Left kidney (tissue), 2 donors: Measurements from ENCODE around the gene ZBTB46. TPM values are rescaled to one million over a fixed set of nuclear protein-coding genes. Genes with fewer than 3 reads are reported as not detected.

Experiments
- DNase-seq: peaks from one replicate; pipeline ENCODE4 v3.0.0-alpha.2; 2013
- polyA plus RNA-seq: library from polyadenylated mRNA; unstranded; fragments of 120-200 nt; gene quantifications from one replicate; pipeline ENCODE4 v1.2.1, GENCODE V29; 2013; ENCODE audit not compliant: insufficient read length

Gene ZBTB46
- polyA plus RNA-seq, 1 donor = 16.7 TPM

DNA sequence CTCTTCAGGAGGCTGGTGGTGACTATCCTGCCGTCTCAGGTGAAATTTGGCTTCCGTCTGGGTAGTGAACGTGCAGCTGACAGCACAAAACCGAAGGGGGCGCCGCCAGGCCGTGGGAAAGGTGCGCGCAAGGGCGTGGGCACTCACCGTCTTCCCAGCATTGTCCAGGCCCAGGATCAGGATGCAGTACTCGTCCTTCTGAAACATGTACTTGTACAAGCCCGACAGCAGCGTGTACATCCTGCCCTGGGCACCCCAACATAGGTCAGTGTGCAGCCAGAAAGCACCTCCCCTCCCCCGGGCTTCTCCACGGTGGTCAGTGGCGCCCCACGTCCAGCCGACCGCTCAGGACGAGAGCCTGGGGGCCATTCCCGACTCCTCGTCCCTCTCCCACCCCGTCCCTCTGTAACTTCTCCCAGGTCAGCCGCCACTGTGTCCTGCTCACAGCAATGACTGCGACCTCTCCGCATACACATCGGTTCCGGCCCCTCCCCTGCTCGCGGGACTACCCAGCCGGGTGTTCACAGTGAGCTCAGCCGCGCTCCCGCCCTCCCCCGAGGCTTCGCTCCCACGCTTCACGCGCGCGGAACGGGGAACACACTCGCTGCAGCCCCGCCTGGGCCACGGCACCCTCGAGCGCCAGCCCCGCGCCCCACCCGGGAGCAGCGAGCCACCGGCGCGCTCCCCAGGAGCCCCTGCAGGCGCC is 124.1 kb downstream of the ZBTB46 start:
- no peak for DNase-seq

DNA sequence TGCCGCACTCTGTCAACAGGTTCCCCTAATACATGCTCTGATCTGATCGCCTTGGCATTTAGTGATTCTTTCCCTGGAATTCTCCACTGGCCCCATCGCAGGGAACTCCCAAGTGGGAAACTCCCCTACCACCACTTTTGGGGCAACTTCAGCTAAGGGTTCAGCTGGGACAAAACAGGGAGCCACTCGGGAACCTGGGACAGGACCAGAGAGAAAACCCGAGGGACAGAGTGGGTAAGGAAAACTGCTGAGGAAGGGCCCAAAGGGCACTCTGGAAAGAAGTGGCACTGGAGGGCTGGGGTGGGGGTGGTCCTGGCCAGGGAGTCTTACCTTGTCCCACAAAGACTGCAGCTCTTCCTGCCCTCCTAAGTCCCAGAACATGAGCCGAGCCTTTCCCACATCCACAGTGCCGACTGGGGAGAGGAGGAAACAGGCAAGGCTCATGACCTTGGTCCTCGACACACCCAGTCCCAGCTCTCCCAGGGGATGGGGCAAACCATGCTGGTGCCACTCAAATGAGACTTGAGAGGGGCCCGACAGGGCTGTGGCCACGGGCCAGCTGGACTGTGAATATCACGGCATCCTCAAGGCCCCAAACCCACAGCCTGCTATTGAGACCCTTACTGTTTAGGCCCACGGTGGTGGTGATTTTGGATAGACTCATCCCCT is 124.9 kb downstream of the ZBTB46 start:
- DNase-seq = no peak

DNA sequence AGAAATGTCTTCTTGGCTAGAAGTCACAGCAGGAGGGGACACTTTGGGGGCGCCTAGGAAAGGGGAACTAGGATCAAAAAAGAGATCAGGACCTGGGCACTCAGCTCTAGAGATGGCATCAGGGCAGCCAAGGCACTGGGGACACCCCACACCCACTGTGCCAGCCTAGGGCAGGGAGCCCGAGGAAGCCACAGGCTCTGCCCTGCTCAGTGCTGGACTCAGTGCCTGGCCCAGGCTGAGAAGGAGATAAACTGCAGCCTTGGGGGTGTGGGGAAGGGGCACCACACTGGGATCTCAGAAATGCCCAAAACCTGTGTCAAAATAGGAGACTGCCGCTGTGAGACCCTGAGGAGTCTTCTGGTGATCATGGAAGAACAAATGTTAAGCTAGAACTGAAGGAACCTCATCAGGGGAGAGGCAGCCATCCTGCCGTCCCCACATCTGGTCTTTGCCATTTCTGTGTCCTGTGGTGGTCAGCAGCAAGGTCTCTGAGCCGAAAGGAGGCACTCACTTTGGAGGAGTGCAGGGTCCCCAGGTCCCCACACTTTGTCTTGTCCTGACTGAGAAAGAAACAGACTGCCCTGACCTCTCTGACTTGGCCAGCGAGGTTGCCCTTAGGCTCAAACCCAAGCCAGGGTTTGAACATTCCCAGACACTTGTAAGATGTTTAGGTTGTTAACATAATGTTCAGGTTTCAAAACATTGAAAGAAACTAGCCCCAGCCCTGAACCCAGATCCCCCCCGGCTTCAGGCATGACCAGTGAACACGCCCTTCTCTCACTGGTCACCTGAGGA is 125.6 kb downstream of the ZBTB46 start:
- no peak for DNase-seq

DNA sequence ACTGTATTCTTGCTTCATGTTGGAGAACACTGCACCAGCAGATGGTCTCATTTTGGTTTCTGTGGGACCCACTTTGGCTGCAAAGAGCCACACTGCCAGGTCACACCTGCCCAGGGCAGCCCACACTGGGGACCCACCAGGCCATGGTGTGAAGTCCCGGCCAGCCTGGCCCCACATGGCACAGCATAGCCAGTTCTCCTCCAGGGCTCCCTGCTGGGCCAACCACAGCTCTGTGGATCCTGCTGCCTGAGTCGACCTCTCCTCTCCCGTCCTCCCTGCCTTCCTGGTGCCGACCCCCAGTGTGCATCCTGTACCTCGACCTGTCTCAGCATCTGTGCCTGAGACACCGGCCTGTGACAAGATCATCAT is 126.3 kb downstream of the ZBTB46 start:
- DNase-seq = no peak

DNA sequence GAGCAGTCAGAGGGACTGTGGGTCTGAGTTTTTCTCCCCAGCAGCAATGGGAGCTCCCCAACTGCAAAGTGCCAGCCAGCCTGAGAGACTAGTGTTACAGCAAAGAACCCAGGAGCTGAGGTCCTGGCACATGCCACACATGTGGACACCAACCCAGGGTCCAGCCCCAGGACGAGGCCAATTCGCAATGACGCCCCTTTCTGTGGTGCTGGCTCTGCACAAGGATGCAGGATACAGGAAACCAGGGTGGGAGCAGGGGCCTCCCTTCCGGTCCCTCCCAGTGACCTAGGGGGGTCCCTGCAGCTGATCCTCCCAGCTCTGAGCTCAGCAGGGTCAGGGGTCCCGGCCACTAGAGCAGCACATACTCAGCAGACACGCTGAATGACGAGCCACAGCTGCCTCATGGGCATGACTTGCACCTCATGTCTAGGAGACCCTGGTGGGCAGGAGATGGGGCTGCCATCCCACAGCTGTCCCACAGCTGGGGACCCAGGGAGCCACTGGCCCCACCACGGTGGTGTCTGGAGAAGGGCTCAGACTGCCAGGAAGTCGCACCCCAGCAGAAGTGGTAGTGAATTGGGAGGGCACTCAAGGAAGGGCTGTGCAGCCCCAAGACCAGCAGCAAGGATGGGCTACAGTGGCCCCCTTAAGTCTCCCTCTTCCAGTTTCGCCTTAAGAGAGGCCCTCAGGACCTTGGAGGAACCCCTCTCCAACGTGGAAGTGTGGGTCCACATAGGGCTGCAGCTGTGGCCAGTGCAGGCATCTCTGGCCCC is 126.9 kb downstream of the ZBTB46 start:
- DNase-seq = no peak

DNA sequence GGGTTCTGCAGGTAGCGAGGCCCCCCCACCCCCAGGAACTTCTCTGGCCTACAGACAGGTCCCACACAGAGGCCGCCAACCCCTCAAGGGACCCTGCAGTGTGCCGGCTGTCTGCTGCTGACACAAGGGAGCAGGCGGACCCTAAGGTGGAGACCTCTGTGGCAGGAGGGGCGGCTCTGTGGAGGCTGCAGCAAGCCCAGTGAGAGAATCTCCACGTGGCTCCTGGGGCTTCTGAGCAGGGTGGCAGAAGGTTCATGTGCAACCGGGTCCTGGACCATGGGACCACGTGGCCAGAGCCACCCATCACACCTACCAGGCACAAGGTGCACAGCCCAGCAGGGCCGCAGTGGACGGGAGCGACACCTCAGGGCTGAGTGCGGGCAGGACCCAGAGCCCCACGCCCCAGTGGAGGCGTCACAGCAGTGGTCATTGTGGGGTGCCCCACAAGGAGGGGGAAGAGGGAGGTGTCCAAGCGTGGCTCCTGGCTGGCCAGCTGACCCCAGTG is 127.5 kb downstream of the ZBTB46 start:
- DNase-seq = no peak

DNA sequence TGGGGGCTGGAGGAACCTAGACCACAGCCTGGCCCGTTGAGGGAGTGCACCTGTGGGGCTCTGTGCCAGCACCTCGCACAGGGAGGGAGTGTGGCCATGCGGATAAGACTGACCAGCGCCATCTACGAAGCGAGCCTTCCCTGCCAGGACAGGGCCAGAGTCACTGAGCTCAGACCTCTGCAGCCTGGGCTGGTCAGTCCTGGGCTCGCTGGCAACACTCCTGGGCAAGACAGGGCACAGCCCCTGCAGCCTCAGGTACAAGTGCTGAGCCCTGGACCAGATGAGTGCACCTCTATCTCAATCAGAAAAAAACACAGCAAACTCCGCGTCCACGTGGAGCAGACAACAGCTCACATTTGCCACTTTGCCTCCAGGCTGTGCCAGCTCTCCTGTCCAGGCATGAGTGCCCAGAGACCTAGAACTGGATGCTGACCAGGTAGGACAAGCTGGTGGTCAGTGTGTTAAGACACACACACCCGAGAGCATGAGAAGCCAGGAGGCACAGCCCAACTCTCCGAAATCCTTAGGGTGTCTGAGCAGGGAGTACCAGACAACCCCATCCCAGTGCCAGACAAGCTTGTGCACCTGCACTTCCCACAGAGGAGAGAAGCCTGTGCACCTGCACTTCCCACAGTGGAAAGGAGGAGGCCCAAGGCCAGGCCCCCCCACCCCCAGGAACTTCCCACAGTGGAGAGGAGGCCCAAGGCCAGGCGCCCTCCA is 128.2 kb downstream of the ZBTB46 start:
- DNase-seq = no peak

DNA sequence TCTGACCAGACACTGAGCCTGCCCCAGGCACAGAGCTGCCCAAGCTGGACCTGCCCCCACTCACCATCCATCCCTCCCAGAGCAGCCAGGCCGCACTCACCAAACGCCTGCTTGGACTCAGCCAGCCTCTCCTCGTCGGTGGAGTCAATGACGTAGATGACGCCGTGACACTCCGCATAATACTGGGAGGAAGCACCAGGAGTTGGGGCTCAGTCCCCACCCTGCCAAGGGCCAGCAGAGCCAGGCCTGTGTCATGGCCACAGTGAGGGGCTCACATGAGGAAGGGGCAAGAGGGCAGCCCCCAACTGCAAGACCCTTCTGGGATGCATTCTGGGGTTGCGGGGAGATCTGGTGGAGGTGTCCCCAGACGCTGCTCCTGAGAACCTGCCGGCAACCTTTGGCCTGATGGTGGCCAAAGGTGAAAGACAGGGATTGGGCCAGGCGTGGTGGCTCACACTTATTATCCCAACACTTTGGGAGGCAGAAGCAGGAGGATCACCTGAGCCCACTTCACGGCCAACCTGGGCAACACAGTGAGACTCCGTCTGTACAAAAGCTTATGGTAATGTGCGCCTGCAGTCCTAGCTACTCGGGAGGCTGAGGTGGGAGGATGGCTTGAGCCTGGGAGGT is 128.9 kb downstream of the ZBTB46 start:
- no peak for DNase-seq

DNA sequence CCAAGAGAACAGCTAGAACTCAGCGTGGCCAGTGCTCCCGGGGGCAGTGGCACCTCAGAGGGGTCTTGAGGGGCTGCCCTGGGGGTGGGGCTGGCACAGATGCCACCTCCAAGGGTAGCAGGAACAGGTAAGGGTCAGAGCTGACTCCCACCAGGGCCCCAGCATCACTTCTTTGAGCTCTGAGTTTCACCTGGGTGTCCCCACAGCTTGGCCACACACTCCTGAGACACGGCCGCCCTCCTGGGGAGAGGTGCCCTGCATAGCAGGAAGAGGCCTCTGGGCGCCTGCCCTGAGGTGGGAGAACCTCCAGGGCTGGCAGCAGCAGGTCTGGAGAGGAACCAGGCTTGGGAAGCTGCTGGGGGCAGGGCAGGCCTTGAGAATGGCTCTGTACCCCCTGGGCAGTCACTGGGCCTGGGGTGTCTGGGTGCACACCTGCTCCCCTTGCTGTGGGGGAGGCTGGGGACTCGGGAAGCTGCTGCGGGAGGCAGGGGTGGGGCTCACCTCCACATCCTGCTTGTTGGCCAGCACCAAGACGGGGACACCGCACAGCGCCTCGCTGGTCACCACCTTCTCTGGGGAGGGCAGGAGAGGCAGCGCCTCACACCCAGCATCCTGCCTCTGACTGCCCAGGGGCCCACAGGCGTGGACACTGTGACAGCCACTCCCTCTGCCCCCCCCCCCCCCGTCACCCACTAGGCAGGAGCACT is 129.6 kb downstream of the ZBTB46 start:
- DNase-seq = no peak

DNA sequence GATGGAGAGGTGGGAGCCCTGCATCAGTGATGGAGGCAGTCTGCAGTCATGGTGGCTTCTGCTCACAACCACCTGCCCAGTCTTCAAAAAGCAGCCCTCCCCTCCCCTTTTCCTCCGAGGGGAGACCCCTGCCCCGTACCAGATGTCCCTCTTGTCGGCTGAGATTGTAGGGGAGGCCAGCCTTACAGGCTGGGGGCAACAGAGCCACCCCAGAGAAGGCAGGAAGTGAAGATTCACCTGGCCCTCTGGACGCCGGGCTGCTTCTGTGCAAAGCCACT is 130.1 kb downstream of the ZBTB46 start:
- DNase-seq = no peak

DNA sequence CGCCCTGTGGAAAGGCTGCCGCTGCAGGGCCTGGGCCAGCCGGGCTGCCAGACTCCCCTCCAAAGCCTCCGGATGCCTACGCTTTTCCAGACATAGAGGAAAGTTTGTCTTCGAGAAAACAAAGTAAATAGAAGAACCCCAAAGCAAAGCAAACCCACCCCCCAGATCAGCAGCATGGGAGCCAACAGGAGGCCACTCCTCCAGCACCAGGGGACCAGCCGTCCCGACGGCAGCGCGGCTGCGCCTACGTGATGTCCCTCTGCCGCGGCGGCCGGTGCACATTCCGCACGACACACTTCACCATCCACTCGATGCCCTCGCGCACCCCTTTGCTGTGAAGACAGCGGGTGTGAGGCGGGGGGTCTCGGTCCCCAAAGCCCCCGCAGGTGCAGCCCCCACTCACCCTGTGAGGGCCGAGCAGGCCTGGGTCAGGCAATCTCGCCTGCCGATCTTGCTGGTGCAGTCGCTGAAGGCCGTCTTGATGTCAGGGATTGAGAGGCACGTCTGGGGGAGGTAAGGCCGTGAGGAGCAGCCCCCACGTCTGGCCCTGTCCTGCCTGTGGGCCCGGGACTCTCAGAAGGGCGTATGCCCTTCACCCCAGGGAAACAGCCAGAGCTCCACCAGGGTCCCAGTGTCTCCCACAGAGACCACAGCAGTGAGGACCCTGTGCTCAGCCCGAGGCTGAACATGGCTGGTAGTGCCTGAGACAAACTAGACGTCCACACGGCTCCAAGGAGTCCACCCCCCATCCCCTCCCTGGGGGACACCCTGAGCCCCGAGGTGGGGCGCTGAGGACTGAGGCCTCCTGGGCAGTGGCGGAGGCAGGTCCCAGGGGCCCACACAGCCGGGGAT is 130.6 kb downstream of the ZBTB46 start:
- DNase-seq = no peak

DNA sequence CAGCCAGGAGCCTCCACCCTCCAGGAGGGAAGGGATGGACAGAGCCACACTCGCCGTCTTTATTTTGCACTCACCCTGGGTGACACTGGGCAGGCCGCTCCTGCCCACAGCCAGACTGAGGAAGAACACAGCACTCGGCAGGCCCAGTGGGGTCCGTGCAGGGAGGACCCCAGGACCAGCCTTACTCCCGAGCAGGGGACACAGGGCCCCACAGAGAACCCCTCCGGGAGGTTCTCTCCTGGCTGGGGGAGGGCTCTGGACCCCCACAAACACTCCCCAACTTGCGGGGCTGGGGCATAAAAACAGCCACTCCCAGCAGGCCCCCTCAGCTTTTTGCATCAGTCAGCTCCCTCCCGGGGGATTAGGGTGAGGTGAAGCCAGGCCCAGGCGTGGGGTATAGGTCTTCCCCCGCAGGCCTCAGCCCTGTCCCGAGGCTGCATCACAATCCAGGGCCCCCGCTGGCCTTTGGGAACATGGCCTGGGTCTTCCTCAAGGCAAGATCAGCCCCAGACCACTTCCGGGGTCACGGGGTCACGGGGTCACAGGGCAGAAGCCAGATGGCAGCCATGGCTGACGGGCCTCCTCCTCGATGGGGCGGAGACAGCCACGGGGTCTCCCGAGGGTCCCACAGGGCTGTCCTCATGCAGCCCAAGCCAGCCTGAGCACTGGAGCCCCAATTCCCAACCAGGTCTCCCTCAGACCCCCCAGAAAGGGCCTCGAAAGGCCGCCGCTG is 131.4 kb downstream of the ZBTB46 start:
- DNase-seq = no peak

DNA sequence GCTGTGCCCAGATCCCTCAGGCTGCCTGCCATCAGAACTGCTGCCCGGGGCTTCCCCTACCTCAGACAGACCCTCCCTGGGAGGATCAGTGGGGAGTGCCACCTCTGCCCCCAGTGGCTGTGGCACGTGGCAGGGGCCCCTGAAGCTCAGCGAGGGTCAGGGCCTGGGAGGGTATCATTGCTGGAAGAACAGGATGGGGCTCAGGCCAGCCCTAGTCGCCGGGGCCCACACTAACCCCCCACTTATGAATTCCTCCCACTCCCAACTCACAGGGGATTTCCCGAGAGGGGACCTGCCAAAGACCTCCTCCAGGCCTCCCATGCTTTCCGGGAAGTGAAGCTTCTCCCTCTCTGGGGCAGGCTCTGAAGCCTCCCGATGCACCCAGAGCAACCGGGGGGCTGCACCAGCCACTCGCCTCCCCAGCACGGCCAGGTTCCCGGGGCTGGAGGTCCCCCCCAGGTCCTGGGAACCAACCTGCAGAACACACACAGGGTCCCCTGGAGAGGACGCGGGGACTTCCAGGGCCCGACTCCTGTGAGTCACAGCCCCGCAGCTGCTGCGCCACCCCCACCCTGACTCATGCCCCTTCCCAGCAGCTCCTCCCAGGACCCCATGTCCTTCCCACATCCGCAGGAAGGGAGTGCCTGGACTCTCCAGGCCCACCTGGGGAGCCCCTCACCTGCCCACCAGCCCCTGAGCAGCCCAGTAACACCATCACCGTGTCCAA is 132.2 kb downstream of the ZBTB46 start:
- no peak for DNase-seq

DNA sequence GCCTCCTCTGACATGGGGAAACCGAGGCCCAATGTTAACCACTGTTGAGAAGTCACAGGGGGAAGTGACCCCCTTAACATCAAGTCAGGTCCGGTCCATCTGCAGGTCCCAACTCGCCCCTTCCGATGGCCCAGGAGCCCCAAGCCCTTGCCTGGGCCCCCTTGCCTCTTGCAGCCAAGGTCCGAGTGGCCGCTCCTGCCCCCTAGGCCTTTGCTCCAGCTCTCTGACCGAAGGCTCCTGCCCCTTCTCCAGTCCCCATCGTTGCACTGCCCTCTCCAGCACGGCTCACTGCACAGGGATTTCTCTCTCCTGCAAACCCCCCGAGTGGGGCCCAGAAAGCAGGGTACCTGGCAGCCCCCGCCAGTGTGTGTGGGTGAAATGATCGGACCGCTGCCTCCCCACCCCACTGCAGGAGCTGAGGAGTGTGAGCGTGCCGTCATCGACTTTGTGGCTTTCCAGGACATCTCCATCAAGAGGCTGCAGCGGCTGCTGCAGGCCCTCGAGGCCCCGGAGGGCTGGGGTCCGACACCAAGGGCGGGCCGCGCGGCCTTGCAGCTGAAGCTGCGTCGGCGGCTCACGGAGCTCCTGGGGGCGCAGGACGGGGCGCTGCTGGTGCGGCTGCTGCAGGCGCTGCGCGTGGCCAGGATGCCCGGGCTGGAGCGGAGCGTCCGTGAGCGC is 133.1 kb downstream of the ZBTB46 start:
- no peak for DNase-seq

DNA sequence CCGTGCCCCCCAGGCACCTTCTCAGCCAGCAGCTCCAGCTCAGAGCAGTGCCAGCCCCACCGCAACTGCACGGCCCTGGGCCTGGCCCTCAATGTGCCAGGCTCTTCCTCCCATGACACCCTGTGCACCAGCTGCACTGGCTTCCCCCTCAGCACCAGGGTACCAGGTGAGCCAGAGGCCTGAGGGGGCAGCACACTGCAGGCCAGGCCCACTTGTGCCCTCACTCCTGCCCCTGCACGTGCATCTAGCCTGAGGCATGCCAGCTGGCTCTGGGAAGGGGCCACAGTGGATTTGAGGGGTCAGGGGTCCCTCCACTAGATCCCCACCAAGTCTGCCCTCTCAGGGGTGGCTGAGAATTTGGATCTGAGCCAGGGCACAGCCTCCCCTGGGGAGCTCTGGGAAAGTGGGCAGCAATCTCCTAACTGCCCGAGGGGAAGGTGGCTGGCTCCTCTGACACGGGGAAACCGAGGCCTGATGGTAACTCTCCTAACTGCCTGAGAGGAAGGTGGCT is 133.7 kb downstream of the ZBTB46 start:
- DNase-seq = no peak

DNA sequence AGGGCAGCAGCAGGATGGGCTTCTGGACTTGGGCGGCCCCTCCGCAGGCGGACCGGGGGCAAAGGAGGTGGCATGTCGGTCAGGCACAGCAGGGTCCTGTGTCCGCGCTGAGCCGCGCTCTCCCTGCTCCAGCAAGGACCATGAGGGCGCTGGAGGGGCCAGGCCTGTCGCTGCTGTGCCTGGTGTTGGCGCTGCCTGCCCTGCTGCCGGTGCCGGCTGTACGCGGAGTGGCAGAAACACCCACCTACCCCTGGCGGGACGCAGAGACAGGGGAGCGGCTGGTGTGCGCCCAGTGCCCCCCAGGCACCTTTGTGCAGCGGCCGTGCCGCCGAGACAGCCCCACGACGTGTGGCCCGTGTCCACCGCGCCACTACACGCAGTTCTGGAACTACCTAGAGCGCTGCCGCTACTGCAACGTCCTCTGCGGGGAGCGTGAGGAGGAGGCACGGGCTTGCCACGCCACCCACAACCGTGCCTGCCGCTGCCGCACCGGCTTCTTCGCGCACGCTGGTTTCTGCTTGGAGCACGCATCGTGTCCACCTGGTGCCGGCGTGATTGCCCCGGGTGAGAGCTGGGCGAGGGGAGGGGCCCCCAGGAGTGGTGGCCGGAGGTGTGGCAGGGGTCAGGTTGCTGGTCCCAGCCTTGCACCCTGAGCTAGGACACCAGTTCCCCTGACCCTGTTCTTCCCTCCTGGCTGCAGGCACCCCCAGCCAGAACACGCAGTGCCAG is 134.3 kb downstream of the ZBTB46 start, which contains the start of gene TNFRSF6B:
TSS of gene TNFRSF6B (plus strand) at position 25 of the 729 bp plus-strand sequence. CDS start at position 141, 116 bp downstream.
- DNase-seq = no peak

DNA sequence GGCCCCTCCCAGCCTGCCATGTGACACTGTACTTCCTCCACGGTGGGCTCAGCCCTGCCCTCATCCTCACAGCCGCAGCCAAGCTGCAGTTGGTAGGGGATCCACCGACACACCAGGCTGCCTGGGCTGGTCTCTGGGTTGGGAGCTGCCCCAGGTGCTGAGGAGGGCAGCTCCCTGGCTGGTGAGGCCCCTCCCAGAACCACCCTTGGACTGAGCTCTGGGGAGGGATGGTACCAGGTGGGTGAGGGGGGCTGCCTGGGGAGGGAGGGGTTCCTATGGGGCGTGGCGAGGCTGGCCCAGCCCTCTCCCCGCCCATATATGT is 134.8 kb downstream of the ZBTB46 start:
- DNase-seq = no peak
